GM18511 (cell line): ENCODE measurements around the gene HBQ1.
"Not testable (repeated sequence)": the region's sequence is repeated elsewhere in the genome, so short reads cannot be mapped to it uniquely, and the experiment has no call there.

ENCODE experiments used
- ATAC-seq: cut with Tn5 transposase; IDR thresholded peaks from one replicate; pipeline ENCODE4 v1.9.1; 2021; ENCODE audit warnings: mild to moderate bottlenecking, moderate library complexity; ENCODE audit not compliant: unreplicated experiment

The HBQ1 gene

DNA sequence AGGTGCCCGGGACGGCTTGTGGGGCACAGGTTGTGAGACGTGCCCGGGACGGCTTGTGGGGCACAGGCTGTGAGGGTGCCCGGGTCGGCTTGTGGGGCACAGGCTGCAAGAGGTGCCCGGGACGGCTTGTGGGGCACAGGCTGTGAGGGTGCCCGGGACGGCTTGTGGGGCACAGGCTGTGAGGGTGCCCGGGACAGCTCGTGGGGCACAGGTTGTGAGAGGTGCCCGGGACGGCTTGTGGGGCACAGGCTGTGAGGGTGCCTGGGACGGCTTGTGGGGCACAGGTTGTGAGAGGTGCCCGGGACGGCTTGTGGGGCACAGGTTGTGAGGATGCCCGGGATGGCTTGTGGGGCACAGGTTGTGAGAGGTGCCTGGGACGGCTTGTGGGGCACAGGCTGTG is 20.0 kb upstream of the HBQ1 start:
- not testable (repeated sequence) for ATAC-seq

DNA sequence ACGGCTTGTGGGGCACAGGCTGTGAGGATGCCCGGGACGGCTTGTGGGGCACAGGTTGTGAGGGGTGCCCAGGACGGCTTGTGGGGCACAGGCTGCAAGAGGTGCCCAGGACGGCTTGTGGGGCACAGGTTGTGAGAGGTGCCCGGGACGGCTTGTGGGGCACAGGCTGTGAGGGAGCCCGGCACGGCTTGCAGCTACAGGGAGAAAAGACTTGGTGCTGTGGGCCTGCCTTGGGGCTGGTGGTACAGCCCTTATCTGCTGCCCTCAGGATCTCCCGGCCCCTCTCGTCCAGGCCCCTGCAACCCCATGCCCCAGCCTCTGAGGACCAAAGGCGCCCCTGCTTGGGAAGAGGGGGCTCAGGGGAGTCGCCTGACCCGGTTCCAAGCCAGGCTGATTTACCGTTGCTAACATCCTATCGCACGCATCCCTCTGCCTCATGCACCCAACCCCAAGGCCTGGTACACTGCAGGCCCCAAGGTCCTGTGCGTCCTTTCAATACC is 19.5 kb upstream of the HBQ1 start:
- ATAC-seq, result no peak

DNA sequence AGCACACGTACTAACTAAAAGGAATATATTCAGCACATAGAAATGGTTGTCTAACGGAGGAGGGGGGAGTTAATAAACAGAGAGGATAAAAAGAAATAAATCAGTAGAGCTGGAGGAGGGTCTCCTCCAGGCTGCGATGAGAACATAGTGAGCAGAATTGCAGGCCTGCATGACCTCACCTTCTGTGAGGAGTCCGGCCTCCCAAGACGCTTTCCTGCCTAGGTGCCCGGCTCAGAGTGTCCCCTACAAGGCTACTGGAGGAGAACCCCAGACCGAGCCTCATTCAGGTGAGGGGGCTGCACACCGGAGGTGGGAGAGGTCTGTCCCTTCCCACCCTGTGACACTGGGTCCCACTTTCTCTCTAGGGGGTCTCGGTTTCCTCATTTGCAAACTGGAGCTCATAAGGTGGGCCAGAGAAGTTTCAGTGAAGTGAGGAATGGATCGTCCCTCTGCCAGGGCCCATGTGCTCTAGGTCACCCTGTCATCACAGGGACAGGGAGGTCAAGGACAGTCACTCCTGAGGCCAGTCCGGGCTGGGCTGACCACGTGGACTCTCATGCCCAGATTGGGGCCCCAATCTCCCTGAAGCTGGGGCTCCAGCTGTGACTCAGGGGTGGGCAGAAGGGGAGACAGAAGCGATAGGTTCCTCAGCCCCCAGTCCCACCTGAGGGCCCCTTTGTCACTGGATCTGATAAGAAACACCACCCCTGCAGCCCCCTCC is 17.8 kb upstream of the HBQ1 start:
- no peak for ATAC-seq

DNA sequence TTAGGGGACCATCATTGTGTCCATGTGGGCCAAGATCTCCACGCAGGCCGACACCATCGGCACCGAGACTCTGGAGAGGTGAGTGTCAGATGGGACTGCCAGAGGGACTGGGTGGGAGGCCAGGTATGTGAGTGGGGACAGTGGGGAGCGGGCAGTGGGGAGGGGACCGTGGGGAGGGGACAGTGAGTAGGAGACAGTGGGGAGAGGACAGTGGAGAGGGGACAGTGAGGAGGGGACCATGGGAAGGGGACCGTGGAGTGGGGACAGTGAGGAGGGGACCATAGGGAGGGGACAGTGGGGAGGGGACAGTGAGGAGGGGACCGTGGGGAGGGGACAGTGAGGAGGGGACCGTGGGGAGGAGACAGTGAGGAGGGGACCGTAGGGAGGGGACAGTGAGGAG is 17.1 kb upstream of the HBQ1 start:
- not testable (repeated sequence) for ATAC-seq

DNA sequence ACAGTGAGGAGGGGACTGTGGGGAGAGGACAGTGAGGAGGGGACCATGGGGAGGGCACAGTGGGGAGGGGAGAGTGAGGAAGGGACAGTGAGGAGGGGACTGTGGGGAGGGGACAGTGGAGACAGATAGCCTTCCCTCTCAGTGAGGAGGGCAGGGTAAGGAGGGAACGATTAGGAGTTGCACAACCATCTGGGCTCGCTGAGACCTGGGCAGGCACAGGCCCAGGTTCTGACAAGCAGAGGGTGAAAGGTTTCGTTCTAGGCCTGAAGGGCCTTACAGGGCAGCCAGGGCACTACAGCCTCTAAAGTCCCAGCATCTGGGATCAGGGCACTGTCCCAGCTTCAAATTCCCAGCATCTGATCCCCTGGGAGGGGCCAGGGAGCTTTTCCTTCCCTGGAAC is 16.6 kb upstream of the HBQ1 start:
- ATAC-seq, result not testable (repeated sequence)

- not testable (repeated sequence) for ATAC-seq
Observed at GRCh38 chr16:164134-164823, 16.0 kb upstream of the HBQ1 start.

GRCh38 chr16:164827-165538 is 15.3 kb upstream of the HBQ1 start:
- no peak for ATAC-seq

DNA sequence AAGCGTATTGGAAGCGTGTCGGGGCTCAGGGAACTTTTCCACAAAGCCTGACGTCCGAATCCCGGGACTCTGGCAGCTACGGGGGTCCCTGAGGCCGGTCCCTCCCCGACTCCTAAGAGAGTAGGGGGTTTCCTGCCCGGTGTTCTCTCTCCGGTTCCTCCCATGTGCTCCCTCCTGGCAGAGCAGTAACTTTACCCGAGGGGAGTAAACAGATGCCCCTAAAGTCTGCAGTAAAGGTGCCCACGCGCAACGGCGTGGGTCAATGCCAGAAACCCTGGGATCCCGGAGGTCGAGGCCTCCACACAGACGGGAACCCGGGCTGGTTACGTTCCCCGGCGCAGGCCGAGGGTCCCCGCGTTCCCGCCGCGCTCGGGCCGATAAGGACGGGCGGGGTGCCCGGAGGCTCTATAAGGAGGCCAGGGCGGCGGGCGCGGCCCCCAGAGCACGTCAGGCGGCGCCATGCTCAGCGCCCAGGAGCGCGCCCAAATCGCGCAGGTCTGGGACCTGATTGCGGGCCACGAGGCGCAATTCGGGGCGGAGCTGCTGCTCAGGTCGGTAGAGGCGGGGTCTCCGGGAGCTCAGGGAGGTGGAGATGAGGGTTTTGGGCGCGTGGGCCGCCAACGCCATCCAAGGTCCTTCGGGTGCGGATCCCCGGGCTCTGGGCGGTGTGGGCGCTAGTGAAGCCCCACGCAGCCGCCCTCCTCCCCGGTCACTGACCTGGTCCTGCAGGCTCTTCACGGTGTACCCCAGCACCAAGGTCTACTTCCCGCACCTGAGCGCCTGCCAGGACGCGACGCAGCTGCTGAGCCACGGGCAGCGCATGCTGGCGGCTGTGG is 14.5 kb upstream of the HBQ1 start, which contains the start of gene HBM:
HBM (plus strand) TSS at position 440 of the 836 bp plus-strand sequence; CDS start at position 460, 20 bp downstream.
- no peak for ATAC-seq

DNA sequence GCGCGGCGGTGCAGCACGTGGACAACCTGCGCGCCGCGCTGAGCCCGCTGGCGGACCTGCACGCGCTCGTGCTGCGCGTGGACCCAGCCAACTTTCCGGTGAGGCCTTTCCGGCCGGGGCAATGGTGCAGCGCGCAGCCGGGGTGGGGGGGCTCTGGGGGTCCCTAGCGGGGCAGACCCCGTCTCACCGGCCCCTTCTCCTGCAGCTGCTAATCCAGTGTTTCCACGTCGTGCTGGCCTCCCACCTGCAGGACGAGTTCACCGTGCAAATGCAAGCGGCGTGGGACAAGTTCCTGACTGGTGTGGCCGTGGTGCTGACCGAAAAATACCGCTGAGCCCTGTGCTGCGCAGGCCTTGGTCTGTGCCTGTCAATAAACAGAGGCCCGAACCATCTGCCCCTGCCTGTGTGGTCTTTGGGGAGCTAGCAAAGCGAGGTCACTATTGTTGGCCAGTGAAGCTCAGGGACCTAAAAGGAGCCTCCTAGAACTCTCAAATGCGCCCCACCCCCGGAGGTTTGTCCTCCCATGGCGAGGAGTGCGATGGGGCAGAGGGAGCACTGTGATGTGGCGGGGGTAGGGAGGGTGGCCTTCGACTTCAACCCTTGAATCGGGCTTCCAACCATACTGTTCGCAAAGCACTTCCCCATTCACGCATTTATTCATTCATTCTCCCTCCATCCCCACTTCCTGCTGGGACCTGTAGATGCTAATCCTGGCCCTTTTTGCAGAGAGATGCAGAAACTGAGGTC is 13.7 kb upstream of the HBQ1 start:
- no peak for ATAC-seq

GRCh38 chr16:167122-167690 is 13.1 kb upstream of the HBQ1 start:
- ATAC-seq, result no peak

DNA sequence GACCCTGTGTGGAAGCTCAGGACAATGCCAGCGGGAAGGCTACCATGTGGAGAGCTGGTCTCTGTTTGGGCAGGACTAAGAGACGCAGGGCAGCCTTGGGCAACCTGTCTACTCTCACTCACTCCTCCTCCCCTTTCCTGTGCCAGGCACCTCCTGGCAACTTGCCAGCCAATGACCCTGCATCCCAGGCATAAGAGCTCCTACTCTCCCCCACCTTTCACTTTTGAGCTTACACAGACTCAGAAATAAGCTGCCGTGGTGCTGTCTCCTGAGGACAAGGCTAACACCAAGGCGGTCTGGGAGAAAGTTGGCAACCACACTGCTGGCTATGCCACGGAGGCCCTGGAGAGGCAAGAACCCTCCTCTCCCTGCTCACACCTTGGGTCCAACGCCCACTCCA is 11.8 kb upstream of the HBQ1 start:
- ATAC-seq, result no peak

DNA sequence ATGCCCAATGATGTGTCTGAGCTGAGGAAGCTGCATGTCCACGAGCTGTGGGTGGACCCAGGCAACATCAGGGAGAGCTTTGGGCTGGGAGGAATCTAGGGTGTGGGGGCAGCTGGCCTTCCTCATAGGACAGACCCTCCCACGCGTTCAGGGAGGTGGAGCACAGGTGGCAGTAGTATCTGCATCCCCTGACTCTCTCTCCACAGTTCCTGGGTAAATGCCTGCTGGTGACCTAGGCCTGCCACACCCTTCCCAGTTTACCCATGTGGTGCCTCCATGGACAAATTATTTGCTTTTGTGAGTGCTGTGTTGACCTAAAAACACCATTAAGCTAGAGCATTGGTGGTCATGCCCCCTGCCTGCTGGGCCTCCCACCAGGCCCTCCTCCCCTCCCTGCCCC is 11.2 kb upstream of the HBQ1 start:
- no peak for ATAC-seq

DNA sequence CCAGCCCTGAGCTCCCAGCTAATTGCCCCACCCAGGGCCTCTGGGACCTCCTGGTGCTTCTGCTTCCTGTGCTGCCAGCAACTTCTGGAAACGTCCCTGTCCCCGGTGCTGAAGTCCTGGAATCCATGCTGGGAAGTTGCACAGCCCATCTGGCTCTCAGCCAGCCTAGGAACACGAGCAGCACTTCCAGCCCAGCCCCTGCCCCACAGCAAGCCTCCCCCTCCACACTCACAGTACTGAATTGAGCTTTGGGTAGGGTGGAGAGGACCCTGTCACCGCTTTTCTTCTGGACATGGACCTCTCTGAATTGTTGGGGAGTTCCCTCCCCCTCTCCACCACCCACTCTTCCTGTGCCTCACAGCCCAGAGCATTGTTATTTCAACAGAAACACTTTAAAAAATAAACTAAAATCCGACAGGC is 10.2 kb upstream of the HBQ1 start:
- ATAC-seq, result not testable (repeated sequence)

GRCh38 chr16:170788-171187 is 9.5 kb upstream of the HBQ1 start:
- ATAC-seq, result no peak

DNA sequence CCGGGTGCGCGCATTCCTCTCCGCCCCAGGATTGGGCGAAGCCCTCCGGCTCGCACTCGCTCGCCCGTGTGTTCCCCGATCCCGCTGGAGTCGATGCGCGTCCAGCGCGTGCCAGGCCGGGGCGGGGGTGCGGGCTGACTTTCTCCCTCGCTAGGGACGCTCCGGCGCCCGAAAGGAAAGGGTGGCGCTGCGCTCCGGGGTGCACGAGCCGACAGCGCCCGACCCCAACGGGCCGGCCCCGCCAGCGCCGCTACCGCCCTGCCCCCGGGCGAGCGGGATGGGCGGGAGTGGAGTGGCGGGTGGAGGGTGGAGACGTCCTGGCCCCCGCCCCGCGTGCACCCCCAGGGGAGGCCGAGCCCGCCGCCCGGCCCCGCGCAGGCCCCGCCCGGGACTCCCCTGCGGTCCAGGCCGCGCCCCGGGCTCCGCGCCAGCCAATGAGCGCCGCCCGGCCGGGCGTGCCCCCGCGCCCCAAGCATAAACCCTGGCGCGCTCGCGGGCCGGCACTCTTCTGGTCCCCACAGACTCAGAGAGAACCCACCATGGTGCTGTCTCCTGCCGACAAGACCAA is 7.8 kb upstream of the HBQ1 start, which contains the start of gene HBA2:
HBA2 (plus strand) TSS at position 503 of the 568 bp plus-strand sequence; CDS start at position 540, 37 bp downstream.
- ATAC-seq, result not testable (repeated sequence)

GRCh38 chr16:173211-173854 is 6.9 kb upstream of the HBQ1 start:
- ATAC-seq, result not testable (repeated sequence)

DNA sequence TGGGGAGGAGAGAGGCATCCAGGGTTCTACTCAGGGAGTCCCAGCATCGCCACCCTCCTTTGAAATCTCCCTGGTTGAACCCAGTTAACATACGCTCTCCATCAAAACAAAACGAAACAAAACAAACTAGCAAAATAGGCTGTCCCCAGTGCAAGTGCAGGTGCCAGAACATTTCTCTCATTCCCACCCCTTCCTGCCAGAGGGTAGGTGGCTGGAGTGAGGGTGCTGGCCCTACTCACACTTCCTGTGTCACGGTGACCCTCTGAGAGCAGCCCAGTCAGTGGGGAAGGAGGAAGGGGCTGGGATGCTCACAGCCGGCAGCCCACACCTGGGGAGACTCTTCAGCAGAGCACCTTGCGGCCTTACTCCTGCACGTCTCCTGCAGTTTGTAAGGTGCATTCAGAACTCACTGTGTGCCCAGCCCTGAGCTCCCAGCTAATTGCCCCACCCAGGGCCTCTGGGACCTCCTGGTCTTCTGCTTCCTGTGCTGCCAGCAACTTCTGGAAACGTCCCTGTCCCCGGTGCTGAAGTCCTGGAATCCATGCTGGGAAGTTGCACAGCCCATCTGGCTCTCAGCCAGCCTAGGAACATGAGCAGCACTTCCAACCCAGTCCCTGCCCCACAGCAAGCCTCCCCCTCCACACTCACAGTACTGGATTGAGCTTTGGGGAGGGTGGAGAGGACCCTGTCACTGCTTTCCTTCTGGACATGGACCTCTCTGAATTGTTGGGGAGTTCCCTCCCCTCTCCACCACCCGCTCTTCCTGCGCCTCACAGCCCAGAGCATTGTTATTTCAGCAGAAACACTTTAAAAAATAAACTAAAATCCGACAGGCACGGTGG is 6.1 kb upstream of the HBQ1 start:
- ATAC-seq, result not testable (repeated sequence)
